Suppressor macrophage (primary cell): ENCODE measurements around the gene NSF.
"Not testable (repeated sequence)": the region's sequence is repeated elsewhere in the genome, so short reads cannot be mapped to it uniquely, and the experiment has no call there.

Source experiments
- DNase-seq, 4 experiments: peaks; one replicate each; pipeline ENCODE4 v3.0.0-alpha.2; 2020 to 2022

The NSF gene

DNA sequence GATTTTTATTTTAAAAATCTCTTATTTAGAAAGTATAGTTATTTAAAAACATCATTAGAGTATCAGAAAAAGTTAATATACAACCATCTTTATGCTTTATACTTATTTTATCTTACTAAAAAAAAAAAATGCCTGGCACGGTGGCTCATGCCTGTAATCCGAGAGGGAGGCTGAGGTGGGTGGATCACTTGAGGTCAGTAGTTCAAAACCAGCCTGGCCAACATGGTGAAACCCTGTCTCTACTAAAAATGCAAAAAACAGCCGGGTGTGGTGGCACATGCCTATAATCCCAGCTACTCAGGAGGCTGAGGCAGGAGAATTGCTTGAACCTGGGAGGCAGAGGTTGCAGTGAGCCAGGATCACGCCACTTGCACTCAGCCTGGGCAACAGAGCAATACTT is 167.1 kb downstream of the NSF start:
- DNase-seq: not testable (repeated sequence)

DNA sequence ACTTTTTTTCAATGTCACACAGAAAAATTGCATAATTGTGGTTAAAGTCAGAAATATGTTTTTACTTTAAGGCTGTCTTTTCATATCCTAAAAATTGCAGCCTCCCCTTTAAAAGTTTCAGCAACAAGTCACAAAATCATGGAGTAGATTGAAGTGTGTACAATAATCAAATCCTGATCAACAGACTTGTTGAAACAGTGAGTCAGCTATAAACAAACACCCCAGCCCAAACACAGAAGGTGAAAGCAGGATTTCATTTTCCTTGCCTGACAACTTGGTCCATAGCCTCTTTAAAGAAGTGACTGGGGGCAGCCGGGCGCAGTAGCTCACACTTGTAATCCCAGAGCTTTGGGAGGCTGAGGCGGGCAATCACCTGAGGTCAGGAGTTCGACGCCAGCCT is 168.1 kb downstream of the NSF start:
- no peak for DNase-seq

DNA sequence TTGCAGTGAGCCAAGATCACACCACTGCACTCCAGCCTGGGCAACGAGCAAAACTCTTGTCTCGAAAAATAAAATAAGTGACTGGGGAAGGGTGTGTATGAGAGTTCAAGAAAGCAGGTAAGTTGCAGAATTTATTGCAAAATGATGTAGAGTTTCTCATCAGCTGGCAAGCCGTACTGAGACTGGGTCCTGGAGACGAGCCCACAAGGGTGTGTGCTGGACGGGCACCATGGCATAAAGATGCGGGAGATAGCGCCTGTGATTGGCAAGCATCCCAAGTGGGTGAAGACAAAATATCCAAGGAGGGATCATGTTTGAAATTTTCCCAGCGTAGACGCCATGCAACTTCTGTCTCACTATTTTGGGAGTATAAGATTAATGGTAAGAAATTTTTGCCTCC is 168.7 kb downstream of the NSF start:
- no peak for DNase-seq

DNA sequence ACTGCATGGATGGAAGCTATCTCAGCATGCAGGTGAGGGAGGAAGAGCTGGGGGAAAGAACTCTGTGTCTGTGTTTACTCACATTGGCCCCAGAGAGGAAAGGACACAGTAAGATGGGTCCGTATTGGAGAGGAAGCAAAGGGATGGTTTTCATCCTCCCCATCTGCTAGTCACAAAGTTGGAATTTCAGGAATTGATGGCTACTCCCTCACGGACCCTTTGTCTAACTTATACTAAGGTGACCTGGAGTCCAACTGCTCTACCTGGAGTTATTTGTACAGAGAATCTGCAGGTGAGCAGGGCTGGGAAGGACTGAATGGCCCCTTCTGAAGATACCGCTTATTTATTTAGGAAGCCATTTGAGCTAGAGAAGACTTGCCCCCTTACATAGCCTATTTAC is 172.9 kb downstream of the NSF start:
- no peak for DNase-seq

DNA sequence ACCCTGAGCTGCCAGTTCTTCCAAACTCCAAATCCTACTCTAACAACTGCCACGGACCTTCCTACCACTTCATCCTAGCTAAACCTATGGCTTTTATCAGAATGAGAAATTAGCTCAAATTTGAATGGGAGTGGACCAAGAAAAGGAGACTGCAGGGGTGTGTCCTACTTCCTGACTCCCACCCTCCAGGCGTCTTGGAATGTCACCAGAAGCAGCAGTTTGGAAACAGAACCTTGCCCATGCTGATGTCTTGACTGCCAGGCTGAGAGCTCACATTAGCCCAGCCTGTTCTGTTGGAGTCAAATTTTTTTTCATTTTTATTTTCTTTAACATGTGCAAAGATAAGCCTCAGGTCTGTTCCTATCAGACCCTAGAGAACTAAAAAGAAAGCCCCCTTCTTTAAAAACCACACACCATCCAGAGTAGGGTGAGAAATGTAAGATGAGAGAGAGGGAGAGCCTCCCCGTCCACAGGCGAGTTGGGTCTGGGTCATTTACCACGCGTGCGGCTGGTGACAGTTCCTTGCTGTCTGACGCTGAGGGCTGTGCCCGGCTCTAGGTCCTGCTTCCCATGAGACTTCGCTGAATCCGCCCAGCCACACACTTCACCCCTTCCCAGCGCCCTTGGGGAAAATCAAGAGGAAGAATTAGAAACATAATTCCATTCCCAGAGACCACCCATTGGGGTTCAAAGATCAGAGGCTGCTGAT is 173.7 kb downstream of the NSF start:
- no peak for DNase-seq

DNA sequence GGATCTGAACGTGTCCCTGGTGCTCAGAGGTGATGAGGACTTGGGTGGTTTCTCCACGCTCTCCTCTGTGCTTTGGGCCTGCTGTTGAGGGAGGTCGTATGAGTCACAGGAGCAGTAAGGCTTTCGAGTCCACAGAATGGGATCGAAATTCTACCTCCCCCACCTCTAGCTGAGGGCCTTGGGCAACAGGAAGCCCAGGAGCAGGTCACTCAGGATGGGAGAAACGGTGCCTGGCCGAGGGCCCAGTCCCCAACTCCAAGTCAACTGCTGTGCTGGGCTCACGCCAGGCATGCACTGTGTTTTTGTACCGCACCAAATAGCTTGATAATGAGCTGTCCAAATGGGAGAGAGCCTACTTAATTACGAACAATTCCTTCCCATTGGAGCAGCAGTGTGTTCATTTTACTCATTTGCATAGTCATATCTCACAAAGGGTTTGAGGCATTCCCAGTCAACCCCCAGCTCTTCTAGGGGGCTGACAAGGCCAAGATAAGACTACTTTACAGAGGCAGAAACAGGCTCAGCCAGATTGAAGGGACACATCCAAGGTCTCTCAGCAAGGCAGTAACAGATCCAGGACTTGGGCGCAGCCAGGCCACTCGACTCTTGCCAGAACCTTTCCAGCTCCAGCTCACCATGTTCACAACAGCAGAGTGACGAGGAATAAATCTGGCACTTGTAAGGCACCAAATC is 174.4 kb downstream of the NSF start:
- DNase-seq: no peak

DNA sequence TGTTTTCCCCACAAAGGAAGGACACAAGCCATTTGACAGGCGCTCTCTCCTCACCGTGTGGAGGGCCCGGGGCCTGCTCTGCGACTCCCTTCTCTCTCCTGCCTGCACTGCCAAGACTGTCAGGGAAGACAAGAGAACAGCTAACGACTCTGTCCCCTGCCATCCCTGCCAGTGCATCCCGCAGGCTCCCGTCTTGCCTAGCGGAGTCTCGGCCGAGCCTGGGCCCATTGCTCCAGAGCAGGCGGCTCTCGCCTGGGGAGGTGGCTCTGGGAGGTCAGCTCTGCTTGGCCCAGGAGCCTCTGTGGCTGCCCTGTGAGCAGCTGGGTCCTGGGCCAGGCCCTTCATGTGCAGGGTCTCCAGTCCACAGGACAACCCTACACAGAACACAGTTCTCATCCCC is 175.0 kb downstream of the NSF start:
- DNase-seq: no peak

DNA sequence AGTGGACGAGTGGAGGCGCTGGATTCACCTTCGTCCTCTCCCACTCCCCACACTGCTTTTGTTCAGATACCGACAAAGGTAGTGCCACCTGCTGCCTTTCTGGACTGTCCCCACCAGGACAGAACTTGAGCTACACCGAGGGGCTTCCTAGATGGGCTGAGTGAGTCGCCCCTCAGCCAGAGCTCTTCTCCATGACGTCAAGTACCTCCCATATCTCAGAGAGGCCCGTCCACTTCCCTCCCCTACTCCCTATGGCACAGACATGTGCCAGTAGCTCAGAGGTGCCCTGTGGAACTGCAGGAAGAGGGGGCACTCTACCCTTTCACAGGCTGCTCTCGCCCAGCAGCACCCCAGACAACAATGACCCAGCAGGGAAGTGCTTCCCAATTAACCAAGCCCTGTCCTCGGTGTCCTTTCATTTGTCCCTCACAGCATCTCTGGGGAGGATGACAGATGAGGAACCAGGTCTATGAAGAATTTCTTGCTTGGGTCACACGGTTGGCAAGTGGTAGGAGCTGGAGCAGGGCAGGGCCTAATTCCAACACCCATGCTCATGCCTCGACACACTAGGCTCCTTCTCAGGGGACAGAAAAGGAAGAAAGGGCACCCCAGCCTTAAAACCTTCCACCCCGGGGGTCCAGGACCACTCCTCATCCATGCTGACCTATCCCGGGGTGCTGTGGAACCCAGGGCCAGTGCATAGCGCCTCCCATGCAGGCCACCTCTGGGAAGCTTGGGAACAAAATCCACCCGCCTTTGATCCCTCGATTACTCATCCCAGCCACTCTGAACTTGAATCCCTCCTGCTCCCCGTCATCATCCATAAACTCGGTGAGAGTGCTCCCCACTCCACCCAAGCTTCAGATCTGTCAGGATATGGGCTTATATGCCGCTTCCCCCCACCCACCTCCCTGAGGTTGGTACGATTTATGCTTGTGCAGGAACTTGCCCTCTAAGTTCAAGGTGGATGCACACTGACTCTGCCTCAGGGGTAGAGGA is 176.3 kb downstream of the NSF start:
- no peak for DNase-seq

DNA sequence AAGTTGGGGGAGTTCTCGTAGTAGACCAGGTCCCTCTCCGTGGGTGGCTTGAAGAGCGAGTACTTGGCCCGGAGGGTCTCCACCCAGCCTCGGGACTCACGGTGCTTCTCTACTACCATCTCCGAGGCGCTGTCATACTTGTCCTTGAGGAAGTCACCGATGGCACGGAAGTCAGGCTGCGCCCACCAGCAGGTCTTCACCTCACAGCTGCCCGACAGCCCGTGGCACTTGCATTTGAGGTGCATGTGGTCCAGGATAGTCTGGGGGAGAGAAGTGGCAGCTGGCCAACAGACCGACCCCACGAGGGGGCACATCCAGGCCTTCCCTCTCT is 178.0 kb downstream of the NSF start:
- no peak for DNase-seq

DNA sequence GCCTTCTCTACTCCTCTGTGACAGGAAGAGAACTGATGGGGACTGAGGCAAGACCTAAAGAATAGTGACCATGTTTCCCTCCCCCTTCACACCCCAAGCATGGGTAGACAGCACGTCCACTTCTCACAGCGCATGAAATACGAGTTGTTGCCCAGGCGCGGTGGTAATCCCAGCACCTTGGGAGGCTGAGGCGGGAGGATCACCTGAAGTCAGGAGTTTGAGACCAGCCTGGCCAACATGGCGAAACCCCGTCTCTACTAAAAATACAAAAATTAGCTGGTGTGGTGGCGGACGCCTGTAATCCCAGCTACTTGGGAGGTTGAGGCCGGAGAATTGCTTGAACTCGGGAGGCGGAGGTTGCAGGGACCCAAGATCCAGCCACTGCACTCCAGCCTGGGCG is 178.4 kb downstream of the NSF start:
- not testable (repeated sequence) for DNase-seq

DNA sequence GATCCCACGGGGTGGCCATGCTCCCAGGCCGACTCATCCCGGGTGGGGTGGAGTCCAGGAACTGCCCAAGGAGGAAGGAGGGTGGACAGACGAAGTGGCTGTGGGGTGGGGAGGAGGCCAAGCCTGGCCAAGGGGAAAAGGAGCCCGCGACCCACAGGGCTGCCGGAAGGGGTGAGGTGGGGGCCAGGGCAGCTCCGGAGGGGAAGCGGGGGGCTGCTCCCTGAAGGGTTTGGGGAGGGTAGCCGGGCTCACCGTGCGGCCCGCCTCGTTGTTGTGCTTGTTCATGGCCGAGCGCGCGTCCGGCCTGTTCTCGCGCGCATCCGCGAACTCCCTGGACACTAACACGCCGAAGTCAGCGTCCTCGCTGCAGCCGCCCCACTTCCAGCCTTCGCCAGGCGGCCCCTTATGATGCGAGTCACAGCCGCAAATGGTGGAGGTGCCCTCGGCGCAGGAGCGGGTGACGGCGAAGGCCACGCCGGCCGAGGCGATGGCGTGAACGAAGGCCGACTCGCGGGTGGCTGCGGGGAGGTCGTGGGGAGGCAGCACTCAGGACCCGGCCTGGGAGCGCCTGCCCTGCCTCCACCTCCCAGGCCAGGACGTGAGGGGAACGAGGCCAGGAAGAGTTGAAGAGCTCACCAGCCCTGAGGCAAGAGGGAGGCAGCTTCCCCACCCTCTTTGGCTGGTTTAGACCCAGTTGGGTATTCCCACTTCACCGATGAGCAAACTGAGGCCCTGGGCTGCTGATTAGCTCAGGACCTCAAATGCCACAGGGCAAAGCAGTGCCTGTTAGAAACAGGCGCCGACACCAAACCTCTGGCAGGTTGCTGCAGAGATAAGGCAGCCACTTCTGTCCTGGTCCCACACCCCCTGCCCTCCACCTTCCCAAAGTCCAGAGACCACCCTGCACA is 179.3 kb downstream of the NSF start:
- peak in 2 of 4 experiments; percentile 27 to 31 for DNase-seq

DNA sequence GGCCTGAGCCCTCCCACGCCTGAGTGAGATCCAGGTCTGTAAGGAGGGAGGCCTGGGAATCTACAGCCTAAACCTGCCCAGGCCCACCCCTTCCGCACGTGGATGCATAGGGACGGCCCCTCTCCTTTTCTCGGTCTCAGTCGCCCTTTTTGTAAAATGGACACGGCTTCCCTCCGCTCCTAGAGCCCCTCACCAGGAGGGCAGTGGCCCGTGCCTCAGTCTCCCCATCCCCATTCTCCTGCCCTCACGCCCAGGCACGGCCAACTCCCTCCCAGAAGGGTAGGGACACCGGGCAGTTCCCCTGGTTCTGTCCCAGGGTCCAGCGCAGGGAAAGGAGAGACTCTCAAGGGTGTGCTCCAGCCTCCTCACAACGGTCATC is 180.0 kb downstream of the NSF start:
- DNase-seq: no peak

DNA sequence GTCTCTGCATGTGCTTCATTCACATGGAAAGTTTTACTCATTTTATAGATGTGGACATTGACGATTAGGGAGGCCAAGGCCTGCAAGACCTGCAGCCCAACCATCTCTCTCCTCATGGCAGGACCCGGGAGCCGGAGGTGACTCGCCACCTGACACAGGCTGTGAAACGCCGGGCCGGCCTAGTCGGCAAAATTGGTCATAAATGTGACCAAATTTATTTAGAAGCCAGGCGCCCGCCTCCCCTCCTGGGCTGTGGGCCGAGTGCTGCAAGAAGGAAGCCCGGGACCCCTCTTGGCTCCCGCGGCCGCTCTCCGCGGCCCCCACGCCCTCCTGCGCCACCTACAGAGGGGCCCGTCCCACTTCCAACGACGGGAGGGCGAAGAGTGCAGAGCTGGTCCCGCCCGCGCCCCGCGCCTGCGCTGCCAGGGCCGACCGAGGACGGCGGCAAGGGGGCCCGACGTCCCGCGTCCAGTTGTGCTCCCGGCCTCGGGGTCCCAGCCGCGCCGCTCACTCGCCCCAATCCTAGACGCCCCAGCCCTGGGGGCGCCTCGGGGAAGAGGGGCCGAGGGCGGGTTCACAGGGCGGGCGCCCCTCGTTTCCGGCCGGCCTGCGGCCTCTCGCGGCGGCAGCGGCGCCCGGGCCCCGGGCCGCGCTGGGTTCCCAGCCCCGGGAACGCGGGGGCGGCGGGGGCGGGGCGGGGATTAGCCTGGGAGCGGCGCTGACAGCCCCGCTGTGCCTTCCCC is 180.5 kb downstream of the NSF start:
- peak; percentile 9 to 54 (median 28) for DNase-seq

DNA sequence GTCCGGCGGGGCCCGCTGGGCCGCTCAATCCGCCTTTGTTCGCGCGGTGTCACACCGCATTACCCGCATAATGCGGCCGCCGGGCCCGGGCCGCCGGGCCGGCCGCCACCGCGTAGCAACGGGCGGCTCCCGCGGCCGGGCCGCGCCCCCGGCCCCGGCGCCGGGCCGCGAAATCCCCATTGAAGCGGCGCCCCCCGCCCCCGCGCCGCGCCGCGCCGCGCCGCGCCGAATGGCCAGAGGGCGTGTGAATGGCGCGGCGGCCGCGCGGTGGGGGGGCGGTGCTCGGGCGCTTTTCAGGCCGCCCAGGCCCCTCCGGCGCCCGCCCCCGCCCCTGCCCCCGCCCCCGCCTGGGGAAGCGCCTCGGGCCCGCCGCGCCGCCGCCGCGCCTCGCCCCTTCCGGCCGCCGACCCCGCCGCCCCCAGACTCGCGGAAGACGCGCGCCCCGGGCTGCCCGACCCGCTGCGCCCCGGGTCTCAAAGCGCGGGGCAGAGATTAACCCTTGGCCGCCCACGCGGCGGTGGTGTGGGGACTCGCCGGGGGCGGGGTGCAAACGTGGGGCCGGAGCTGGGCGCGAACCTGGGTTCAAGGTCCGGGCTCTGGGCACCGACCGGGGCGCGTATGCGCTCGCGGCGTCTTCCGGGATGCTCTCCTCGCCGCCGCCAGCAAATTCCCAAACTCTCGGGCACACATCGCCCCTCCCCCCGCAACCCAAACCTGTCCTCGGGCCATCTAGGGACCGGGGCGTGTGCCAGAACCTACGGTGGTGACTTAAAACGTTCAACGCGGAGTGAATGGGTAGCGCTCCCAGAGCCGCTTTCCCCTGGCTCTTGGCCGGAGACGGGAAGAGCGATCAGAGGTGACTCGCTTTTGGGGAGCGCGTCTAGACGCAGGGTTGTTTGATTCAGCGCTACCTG is 181.3 kb downstream of the NSF start:
- peak in 3 of 4 experiments; percentile 13 to 38 (median 15) for DNase-seq

DNA sequence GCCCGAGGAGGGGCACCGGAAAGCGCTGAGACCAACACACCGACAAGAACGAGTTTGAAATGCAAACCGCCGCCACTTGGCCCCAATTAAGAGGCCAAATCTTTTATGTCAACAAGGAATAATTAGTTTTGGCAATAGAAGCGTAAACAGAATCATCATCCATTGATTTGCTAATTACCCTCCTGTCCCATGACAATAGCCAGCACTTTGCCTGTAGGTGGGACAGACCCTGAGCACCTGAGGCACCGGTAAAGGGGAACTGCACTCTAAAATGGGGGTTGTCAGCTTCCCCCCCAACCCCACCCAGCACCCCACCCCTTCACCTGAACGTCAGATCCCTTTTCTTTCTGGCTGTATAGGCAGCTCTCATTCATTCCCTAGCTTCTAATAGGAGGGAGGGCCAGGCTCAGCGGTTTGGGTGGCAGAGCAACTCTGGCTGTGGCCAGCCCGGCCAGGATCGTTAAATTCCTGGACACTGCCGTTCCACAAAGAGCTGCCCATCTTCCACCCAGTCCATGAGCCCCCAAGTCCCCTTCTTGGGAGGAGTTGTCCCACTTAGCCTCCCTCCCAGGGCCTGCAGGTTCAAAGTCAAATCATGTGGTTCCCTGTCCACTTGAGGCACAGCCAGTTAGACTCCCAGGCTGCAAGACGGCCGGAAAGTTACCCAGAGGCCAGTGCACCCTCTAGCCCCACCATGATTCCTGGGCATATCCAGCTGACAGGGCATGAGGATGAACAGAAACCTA is 182.2 kb downstream of the NSF start:
- DNase-seq: no peak

DNA sequence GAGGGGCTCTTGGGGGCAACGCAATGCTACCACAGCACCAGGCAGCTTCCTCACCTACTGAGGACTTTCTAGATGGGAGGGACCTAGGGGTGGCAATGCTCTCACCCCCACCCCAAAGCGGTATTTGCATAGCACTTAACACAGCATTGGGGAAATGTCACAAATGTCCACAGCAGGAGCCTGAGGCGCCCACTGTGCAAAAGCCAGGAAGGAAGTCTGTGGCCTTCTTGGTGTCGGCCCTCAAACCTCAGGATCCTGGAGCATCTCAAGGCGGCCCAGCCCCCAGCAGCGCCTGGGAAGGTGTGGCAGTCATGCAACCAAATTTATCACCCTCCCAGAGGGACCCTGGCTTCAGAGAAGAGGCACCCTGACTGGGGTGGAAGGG is 182.7 kb downstream of the NSF start:
- no peak for DNase-seq

DNA sequence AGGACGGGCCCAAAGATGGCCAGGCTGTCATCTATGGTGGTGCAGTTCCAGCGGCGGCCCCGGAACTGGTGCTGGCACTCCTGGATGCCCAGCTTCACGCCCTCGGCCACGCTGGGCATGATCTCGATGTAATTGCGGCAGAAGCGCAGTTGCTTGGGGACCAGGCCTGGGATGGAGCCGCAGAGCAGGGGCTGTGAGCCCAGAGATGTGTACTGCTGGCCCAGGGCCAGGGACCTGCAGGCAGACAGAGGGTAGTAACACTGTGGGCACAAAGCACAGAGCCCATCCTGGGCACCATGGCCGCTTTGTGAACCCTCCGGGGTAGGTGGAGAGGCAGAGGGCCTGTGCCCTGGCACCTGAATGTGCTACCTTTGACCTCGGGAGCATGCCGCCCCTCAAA is 183.2 kb downstream of the NSF start:
- no peak for DNase-seq

DNA sequence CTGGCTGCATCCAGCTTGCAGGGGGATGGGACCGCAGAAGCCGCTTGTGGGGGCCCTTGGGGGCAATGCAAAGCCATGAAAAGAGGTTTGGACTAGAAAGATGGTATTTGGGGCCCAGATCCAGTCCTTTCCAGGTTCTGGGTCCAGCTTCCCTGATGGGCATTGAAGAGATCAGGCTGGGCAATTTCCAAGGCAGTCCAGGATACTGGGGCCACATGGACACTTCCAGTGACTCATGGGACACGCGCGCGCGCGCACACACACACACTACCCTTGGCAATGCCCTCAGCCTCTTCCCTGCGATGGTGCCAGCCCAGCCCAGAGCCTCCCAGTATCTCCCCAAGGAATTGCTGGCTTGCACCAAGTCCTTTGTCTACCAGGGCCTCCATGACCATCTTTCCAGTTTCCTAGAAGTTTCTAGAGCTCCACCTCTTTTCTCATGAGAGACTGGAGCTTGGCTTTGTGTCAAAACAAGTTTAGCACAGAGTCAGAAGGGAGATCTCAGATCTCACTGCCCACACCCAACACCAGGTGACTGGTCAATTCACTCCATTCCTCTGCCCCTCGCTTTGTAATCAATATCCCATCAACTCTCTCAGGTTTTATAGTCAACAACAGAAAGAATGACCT is 183.8 kb downstream of the NSF start:
- no peak for DNase-seq

DNA sequence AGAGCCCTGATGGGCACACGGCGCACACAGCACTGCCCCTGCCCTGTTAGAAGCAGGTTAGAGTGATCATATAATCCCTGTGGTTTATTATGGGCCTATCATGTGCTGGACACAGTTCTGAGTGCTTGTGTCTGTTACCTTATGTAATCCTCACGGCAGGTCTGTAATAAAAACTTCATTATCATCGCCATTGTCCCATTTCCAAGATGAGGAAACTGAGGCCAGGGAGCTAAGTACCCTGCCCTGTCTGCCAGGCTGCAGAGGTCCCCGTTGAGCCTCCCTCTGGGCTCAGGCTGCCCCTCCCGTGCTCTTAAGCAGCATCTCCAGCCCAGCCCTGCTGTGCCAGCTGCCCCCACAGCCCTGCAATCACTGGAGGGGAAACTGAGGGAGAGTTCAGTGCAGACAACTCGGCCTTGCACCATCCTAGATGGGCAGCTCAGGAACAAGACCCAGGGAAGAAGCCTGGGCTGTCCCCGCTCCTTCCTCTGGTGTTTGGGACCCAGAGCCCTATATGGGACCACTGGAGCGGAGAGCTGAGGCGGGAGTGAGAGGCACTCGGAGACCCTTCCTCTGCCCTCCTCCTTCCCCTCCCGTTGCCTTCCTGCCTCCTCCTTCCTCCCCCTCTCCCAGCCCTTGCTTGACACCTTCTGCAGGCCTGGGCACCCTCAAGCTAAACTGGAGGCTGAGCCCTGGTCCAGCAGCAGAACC is 186.0 kb downstream of the NSF start:
- no peak for DNase-seq
